Measurements from ENCODE around the gene APOH. TPM values are rescaled to one million over a fixed set of nuclear protein-coding genes. Genes with fewer than 3 reads are reported as not detected.

APOH gene
- total RNA-seq, 1 donor from 2014 or later, result 29.6 TPM

- ATAC-seq (peak; percentile 91), DNase-seq (no peak)
- Histone ChIP-seq H3K27ac (no peak overlapping the region), H3K36me3 (no peaks in the 10 kb centered on the region), H3K27me3 (no peaks in the 10 kb centered on the region), H3K4me3 (no peak overlapping the region), H3K4me1 (no peaks in the 10 kb centered on the region), H3K9me3 (no peaks in the 10 kb centered on the region)
- intact Hi-C loops (cut with DNase I), result no loop called here
- peak; percentile 53 for TF ChIP-seq CTCF (IDR thresholded peaks at IDR 0.05)
These were observed 28.5 kb downstream of the APOH start for GRCh38 chr17:66200685-66201092.

- no peak for TF ChIP-seq CTCF (IDR thresholded peaks at IDR 0.05)
- no peak for DNase-seq
- intact Hi-C loops (cut with DNase I), result no loop called here
These were observed 31.0 kb downstream of the APOH start for GRCh38 chr17:66198242-66198641.

GRCh38 chr17:66192378-66192687 lies 36.9 kb downstream of the APOH start:
- intact Hi-C loops (cut with DNase I), result no loop called here
- peak overlapping the region; percentile 75 for H3K4me3 ChIP-seq
- peaks cover 11% of the 10 kb centered on the region for H3K4me1 ChIP-seq
- H3K27ac ChIP-seq, result peak overlapping the region; percentile 82
- DNase-seq (no peak), ATAC-seq (no peak)
- H3K9me3 ChIP-seq, result no peaks in the 10 kb centered on the region
- H3K27me3 ChIP-seq, result no peaks in the 10 kb centered on the region
- no peaks in the 10 kb centered on the region for H3K36me3 ChIP-seq
- no peak for TF ChIP-seq CTCF (IDR thresholded peaks at IDR 0.05)

More at GRCh38 chr17:66198242-66198641, 31.0 kb downstream of the APOH start:
- Histone ChIP-seq H3K27ac (no peak overlapping the region), H3K4me1 (no peaks in the 10 kb centered on the region), H3K4me3 (no peak overlapping the region), H3K27me3 (no peaks in the 10 kb centered on the region), H3K36me3 (no peaks in the 10 kb centered on the region), H3K9me3 (no peaks in the 10 kb centered on the region)
- no peak for ATAC-seq

- H3K4me3 ChIP-seq, result peak within 1 kb of the TSS; percentile 75
- no peaks in the 10 kb centered on the region for H3K36me3 ChIP-seq
- ATAC-seq (peak; percentile 92), DNase-seq (peak; percentile 89)
- peak within 1 kb of the TSS; percentile 82 for H3K27ac ChIP-seq
- H3K9me3 ChIP-seq, result no peaks in the 10 kb centered on the region
- intact Hi-C loops (cut with DNase I), result no loop called here
- H3K27me3 ChIP-seq, result no peaks in the 10 kb centered on the region
- TF ChIP-seq CTCF (IDR thresholded peaks at IDR 0.05), result no peak
- peaks cover 11% of the 10 kb centered on the region for H3K4me1 ChIP-seq
These were observed 37.4 kb downstream of the APOH start, which contains the start of gene CEP112 for GRCh38 chr17:66191593-66192377. Gene CEP112 (minus strand): TSS chr17:66192133.

- DNase-seq (no peak), ATAC-seq (peak; percentile 51)
- H3K27ac ChIP-seq, result peak overlapping the region; percentile 82
- peak overlapping the region; percentile 75 for H3K4me3 ChIP-seq
- peaks cover 11% of the 10 kb centered on the region for H3K4me1 ChIP-seq
- H3K36me3 ChIP-seq, result no peaks in the 10 kb centered on the region
- intact Hi-C loops (cut with DNase I), result no loop called here
- TF ChIP-seq CTCF (IDR thresholded peaks at IDR 0.05), result no peak
- H3K9me3 ChIP-seq, result no peaks in the 10 kb centered on the region
- no peaks in the 10 kb centered on the region for H3K27me3 ChIP-seq
These were observed 38.2 kb downstream of the APOH start for GRCh38 chr17:66190738-66191592.
